HepG2 (cell line): ENCODE results near the gene TAS2R60. TPM values are rescaled to one million over a fixed set of nuclear protein-coding genes. Genes with fewer than 3 reads are reported as not detected.

Experiments
- ATAC-seq: fragments of 200-7000 bp; cut with Tn5 transposase; 3 replicates; pipeline ENCODE4 v1.9.1; 2020; ENCODE audit warnings: mild to moderate bottlenecking, moderate library complexity
- BruUV-seq: library from RNA; stranded (reverse); fragments of 400-500 nt; replicated peaks from 2 replicates; lab custom pipeline; 2021; lab: Mats Ljungman, UMichigan
- CTCF ChIA-PET: fragments of 300-600 bp; formaldehyde crosslinking; extraction: SDS; loops from one replicate; lab custom pipeline; 2021; ENCODE audit warnings: low total read pairs, inconsistent platforms, low intra/inter-chr PET ratio; lab: Yijun Ruan, JAX
- POLR2A ChIA-PET: fragments of 350-600 bp; sonication (Branson Sonifier 250); formaldehyde crosslinking; loops from one replicate; lab custom pipeline; 2020; ENCODE audit warnings: antibody characterized with exemption, inconsistent platforms; lab: Yijun Ruan, JAX
- DNase-seq: peaks from one replicate; pipeline ENCODE4 v3.0.0-alpha.2; 2015; ENCODE audit warnings: low spot score
- FAIRE-seq: peaks from 3 replicates; lab custom pipeline; 2011; peaks lifted over from hg19 to GRCh38; lab: Jason Lieb, UNC
- H2AFZ ChIP-seq: one replicate; pipeline ENCODE4 v1.6.1; 2011; ENCODE audit warnings: low read length, inconsistent platforms
- H3K27ac ChIP-seq: fragments of 300-600 bp; 3 replicates; pipeline ENCODE4 v1.8.0; 2011; ENCODE audit warnings: mixed run types, mild to moderate bottlenecking, mixed read lengths, low read length, inconsistent platforms; ENCODE audit not compliant: insufficient read depth; ENCODE audit errors: extremely low read length
- H3K27me3 ChIP-seq, 2 experiments: fragments of 200-600 bp in 1 of 2; 2 replicates in 1 of 2; 3 replicates in 1 of 2; pipeline versions ENCODE4 v1.6.0 to v1.8.0; 2011; ENCODE audit warnings: low read length in 2 of 2, mild to moderate bottlenecking in 2 of 2, moderate library complexity in 2 of 2, inconsistent platforms in 1 of 2; ENCODE audit not compliant: insufficient read depth in 2 of 2, control insufficient read depth in 1 of 2
- H3K36me3 ChIP-seq, 2 experiments: fragments of 200-600 bp in 1 of 2; replicated peaks in 1 of 2; 2 replicates in 1 of 2; 3 replicates in 1 of 2; pipeline versions ENCODE4 v1.5.1 to v1.8.0; 2011; ENCODE audit warnings: low read length in 2 of 2, inconsistent platforms in 1 of 2; ENCODE audit not compliant: insufficient read depth in 2 of 2, control insufficient read depth in 1 of 2
- H3K4me1 ChIP-seq: 2 replicates; pipeline ENCODE4 v1.5.1; 2012; ENCODE audit warnings: low read length, inconsistent platforms; ENCODE audit not compliant: insufficient read depth
- H3K4me2 ChIP-seq: 2 replicates; pipeline ENCODE4 v1.6.0; 2011; ENCODE audit warnings: low read depth, low read length, inconsistent platforms
- H3K4me3 ChIP-seq, 3 experiments: fragments of 200-600 bp in 1 of 3; sonication (generic), shearing (Covaris generic) in 1 of 3; replicated peaks in 1 of 3; 2 replicates each; pipeline ENCODE4 v1.5.1; 2011 to 2016; ENCODE audit warnings: low read length in 3 of 3, inconsistent platforms in 2 of 3, low read depth in 2 of 3, mild to moderate bottlenecking in 2 of 3, control low read depth in 1 of 3, mixed read lengths in 1 of 3; ENCODE audit not compliant: insufficient read depth in 1 of 3
- H3K79me2 ChIP-seq: one replicate; pipeline ENCODE4 v1.6.1; 2011; ENCODE audit warnings: low read length, inconsistent platforms; ENCODE audit not compliant: insufficient read depth
- H3K9ac ChIP-seq: 2 replicates; pipeline ENCODE4 v1.6.0; 2011; ENCODE audit warnings: mild to moderate bottlenecking, low read depth, low read length, inconsistent platforms; ENCODE audit not compliant: insufficient read depth
- H3K9me3 ChIP-seq: 2 replicates; pipeline ENCODE4 v1.5.1; 2012; ENCODE audit warnings: mild to moderate bottlenecking, low read length
- H4K20me1 ChIP-seq: 2 replicates; pipeline ENCODE4 v1.6.0; 2011; ENCODE audit warnings: inconsistent platforms, mild to moderate bottlenecking, low read length, moderate library complexity; ENCODE audit not compliant: insufficient read depth
- HCFC1 ChIP-seq: fragments of 150-350 bp; IDR thresholded peaks from 2 replicates; pipeline ENCODE4 v1.6.1; 2014; ENCODE audit warnings: low read depth, low read length
- NAIF1 ChIP-seq: sonication (generic); formaldehyde crosslinking; IDR thresholded peaks from 2 replicates; pipeline ENCODE4 v1.5.0; 2020; ENCODE audit warnings: mild to moderate bottlenecking, missing genetic modification reagents, borderline replicate concordance
- ZNF83 ChIP-seq: sonication (generic); formaldehyde crosslinking; IDR thresholded peaks from 2 replicates; pipeline ENCODE4 v1.4.0; 2020; ENCODE audit warnings: missing genetic modification reagents, mild to moderate bottlenecking, borderline replicate concordance
- WGBS: methylation state at CpG from one replicate; pipeline ENCODE4 v1.1.6; 2017; ENCODE audit warnings: low lambda C conversion rate; 5-methylcytosine and 5-hydroxymethylcytosine counted together
- in situ Hi-C: cut with HindIII; loops from 2 replicates; pipeline ENCODE4 v1.10.0; 2017; ENCODE audit warnings: low pct_unique_long_range_greater_than_20kb; ENCODE audit not compliant: extremely low pct_ligation_motif_present
- intact Hi-C: fragments of 100-400 bp; cut with micrococcal nuclease; formaldehyde crosslinking; loops from one replicate; pipeline ENCODE4 v1.10.0; 2022; ENCODE audit not compliant: unreplicated experiment
- polyA plus RNA-seq, 8 experiments: library from polyadenylated mRNA; depleted of rRNA in 3 of 8; stranded (reverse) in 7 of 8; unstranded in 1 of 8; fragments of >200 nt; fragmentation: Illumina TruSeq in 4 of 8; extraction: Trizol in 4 of 8; gene quantifications; 2 replicates each; pipeline versions ENCODE4 v1.2.1 to v1.2.3, GENCODE V29; 2011 to 2016; ENCODE audit warnings: low read depth in 4 of 8, missing spikeins in 1 of 8, mixed read lengths in 1 of 8; ENCODE audit not compliant: insufficient read depth in 1 of 8
- total RNA-seq, 5 experiments: library from RNA; depleted of rRNA; stranded (reverse); fragments of >200 nt; fragmentation: Illumina TruSeq; extraction: Trizol; gene quantifications; 2 replicates each; pipeline ENCODE4 v1.2.3, GENCODE V29; 2016; ENCODE audit warnings: low read depth in 1 of 5
- TF ChIP-seq, protein P1 (sequence below): sonication (generic); formaldehyde crosslinking; IDR thresholded peaks from 2 replicates; pipeline ENCODE4 v1.4.0; 2020; ENCODE audit warnings: missing genetic modification reagents

TAS2R60 gene
- total and polyA plus RNA-seq, 2 of the 13 experiments (the other 11 are each of a cell fraction or from before 2014, with no cell fraction given), result not detected

DNA sequence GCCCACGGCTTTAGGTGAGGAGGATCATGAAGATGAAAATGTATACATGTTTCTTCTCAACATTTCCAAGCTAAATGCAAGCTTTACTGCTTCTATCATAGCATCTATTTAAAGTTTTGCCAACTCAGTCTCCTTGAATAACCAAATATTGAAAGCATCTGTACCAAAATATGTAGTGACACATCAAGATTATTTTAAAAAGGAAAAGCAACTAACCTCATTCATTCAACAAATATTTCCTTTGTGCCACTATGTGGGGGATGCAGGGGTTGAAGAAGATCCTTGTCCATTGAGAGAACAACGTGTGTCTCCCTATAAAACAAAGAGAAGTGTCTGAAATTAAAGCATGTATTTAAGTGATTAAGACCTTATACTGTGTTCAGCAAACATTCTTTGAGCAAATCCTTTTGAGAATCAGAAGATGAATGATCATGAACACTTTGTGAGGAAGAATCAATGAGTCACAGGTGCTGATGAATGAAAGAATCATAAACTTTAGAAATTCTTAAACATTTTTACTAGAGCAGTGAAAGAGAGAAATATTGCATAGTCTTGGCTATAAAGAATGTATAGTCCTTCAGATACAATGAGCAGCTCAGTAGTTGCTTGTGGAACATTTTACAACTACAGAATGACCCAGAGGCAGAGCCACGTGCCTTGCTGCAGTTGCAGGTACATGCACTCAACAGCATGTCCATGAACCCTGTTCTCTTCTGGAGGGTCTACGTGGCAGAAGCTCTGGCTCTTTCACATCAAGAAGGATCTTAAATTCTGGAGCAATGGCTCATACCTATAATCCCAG is 13.9 kb downstream of the TAS2R60 start:
- ChIA-PET POLR2A (no interaction called here), CTCF (no interaction called here)
- Histone ChIP-seq H3K4me2 (no peak overlapping the region), H3K9me3 (no peaks in the 10 kb centered on the region; the same call in 1 of the 2 replicates), H3K36me3 (no peaks in the 10 kb centered on the region), H2AFZ (no peak overlapping the region), H3K27ac (no peak overlapping the region), H3K9ac (no peak overlapping the region), H4K20me1 (no peaks in the 10 kb centered on the region), H3K27me3 (no peaks in the 10 kb centered on the region), H3K4me1 (no peaks in the 10 kb centered on the region), H3K79me2 (no peaks in the 10 kb centered on the region), H3K4me3 (no peak overlapping the region)
- intact Hi-C loops (no loop called here), in situ Hi-C loops (no loop called here)
- WGBS, result 0% methylated on average over 4 of the region's 4 CpGs
- FAIRE-seq, result no peak
- no peak for DNase-seq
- no TSS peak for BruUV-seq
- TF ChIP-seq ZNF83 (CRISPR knock-in tag) (no peak), HCFC1 (no peak), NAIF1 (CRISPR knock-in tag) (no peak)
- TF ChIP-seq, protein P1, sequence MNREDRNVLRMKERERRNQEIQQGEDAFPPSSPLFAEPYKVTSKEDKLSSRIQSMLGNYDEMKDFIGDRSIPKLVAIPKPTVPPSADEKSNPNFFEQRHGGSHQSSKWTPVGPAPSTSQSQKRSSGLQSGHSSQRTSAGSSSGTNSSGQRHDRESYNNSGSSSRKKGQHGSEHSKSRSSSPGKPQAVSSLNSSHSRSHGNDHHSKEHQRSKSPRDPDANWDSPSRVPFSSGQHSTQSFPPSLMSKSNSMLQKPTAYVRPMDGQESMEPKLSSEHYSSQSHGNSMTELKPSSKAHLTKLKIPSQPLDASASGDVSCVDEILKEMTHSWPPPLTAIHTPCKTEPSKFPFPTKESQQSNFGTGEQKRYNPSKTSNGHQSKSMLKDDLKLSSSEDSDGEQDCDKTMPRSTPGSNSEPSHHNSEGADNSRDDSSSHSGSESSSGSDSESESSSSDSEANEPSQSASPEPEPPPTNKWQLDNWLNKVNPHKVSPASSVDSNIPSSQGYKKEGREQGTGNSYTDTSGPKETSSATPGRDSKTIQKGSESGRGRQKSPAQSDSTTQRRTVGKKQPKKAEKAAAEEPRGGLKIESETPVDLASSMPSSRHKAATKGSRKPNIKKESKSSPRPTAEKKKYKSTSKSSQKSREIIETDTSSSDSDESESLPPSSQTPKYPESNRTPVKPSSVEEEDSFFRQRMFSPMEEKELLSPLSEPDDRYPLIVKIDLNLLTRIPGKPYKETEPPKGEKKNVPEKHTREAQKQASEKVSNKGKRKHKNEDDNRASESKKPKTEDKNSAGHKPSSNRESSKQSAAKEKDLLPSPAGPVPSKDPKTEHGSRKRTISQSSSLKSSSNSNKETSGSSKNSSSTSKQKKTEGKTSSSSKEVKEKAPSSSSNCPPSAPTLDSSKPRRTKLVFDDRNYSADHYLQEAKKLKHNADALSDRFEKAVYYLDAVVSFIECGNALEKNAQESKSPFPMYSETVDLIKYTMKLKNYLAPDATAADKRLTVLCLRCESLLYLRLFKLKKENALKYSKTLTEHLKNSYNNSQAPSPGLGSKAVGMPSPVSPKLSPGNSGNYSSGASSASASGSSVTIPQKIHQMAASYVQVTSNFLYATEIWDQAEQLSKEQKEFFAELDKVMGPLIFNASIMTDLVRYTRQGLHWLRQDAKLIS (CRISPR knock-in tag), result no peak
- ATAC-seq, result no peak
